ENCODE measurements around the gene MYCN.
"Not testable (repeated sequence)": the region's sequence is repeated elsewhere in the genome, so short reads cannot be mapped to it uniquely, and the experiment has no call there.

GRCh38 chr2:15963109-15963976 is 23.0 kb downstream of the MYCN start:
- not testable (repeated sequence) for TF ChIP-seq ELK1 (IDR thresholded peaks at IDR 0.05; ENCODE audit: borderline replicate concordance, low read depth, low read length); RCOR1 (IDR thresholded peaks at IDR 0.05; ENCODE audit: insufficient replicate concordance, low read length); CTCF (conservative IDR thresholded peaks at IDR 0.05; ENCODE audit: low read depth, low read length); POLR2A (IDR thresholded peaks at IDR 0.05; ENCODE audit: low read depth, low read length); MAFK (IDR thresholded peaks at IDR 0.05; ENCODE audit: low read depth, low read length); SMC3 (IDR thresholded peaks at IDR 0.05; ENCODE audit: low read depth, low read length); MXI1 (IDR thresholded peaks at IDR 0.05; ENCODE audit: borderline replicate concordance, low read depth, low read length)
